Cardiac muscle cell (in vitro differentiated cells and primary cell): ENCODE measurements around the gene PAAF1. TPM values are rescaled to one million over a fixed set of nuclear protein-coding genes. Genes with fewer than 3 reads are reported as not detected.

ENCODE experiments used
- DNase-seq, 2 donors: peaks; one replicate each; pipeline versions ENCODE4 v3.0.0 to v3.0.0-alpha.2; 2010 to 2017; ENCODE audit warnings: low read depth in 1 of 2, low spot score in 1 of 2
- H3K27ac ChIP-seq: fragments of 200-600 bp; sonication (generic); 2 replicates; pipeline ENCODE4 v1.5.1; 2016
- H3K27me3 ChIP-seq: fragments of 200-600 bp; sonication (generic); 2 replicates; pipeline ENCODE4 v1.6.0; 2016; ENCODE audit warnings: control low read depth
- H3K36me3 ChIP-seq: fragments of 200-600 bp; sonication (generic); 2 replicates; pipeline ENCODE4 v1.5.1; 2016; ENCODE audit warnings: control low read depth
- H3K4me1 ChIP-seq: fragments of 200-600 bp; sonication (generic); 2 replicates; pipeline ENCODE4 v1.8.1; 2017; ENCODE audit warnings: low read depth, mild to moderate bottlenecking, mixed run types
- H3K4me3 ChIP-seq: fragments of 200-600 bp; sonication (generic); 2 replicates; pipeline ENCODE4 v1.5.1; 2016; ENCODE audit warnings: mild to moderate bottlenecking
- H3K9me3 ChIP-seq: fragments of 200-600 bp; sonication (generic); 2 replicates; pipeline ENCODE4 v1.5.1; 2017; ENCODE audit warnings: low read depth, mild to moderate bottlenecking, control low read depth
- polyA plus RNA-seq: library from polyadenylated mRNA; unstranded; fragments of >200 nt; fragmentation: Nextera tagmentation; extraction: Ambion mirVana; gene quantifications from 2 replicates; pipeline ENCODE4 v1.2.1, GENCODE V29; 2016
- total RNA-seq: library from RNA; depleted of rRNA; stranded (reverse); fragments of >200 nt; gene quantifications from 2 replicates; pipeline ENCODE4 v1.2.3, GENCODE V29; 2016
- TF ChIP-seq, protein P1 (sequence below): IDR thresholded peaks from 2 replicates; pipeline ENCODE4 v1.5.1; 2012; ENCODE audit warnings: low read depth, mild to moderate bottlenecking, low read length

The PAAF1 gene
- total and polyA plus RNA-seq, 2 experiments from 2014 or later, result 63.9 to 97.2 TPM

DNA sequence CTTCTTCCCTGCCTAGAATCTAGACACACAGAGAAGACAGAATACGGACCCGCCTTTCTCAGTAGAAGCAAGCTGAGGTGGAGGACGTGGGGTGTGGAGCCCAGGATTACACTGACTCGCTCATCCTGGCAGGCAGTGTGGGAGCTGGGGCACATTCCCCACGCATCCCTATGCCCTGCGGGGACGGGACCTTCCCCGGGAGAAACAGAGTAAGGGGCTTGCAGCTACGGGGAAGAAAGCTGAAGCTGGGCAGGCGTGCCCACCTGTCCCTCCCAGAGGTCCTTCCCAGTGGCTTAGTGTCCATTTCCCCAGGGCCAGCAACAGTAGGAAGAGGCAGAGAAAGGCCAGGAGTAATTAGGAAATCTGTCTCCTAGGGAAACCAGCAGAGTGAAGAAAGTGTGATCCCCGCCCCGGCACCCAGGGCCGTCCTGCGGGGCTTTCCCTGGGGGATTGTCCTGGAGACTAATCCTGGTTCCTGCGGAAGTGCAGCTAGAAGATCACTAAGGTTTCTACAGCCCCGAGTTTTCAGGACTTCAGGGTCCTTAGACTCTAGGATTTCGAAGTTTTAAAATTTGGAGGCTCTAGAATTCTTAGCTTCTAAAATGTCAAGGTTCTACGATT is 81.8 kb downstream of the PAAF1 start:
- no peak overlapping the region for H3K4me3 ChIP-seq
- DNase-seq, result no peak
- no peaks in the 10 kb centered on the region for H3K9me3 ChIP-seq
- H3K36me3 ChIP-seq, result no peaks in the 10 kb centered on the region
- TF ChIP-seq, protein P1, sequence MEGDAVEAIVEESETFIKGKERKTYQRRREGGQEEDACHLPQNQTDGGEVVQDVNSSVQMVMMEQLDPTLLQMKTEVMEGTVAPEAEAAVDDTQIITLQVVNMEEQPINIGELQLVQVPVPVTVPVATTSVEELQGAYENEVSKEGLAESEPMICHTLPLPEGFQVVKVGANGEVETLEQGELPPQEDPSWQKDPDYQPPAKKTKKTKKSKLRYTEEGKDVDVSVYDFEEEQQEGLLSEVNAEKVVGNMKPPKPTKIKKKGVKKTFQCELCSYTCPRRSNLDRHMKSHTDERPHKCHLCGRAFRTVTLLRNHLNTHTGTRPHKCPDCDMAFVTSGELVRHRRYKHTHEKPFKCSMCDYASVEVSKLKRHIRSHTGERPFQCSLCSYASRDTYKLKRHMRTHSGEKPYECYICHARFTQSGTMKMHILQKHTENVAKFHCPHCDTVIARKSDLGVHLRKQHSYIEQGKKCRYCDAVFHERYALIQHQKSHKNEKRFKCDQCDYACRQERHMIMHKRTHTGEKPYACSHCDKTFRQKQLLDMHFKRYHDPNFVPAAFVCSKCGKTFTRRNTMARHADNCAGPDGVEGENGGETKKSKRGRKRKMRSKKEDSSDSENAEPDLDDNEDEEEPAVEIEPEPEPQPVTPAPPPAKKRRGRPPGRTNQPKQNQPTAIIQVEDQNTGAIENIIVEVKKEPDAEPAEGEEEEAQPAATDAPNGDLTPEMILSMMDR, result no peak
- peaks cover 29% of the 10 kb centered on the region for H3K27me3 ChIP-seq
- H3K27ac ChIP-seq, result no peak overlapping the region
- no peaks in the 10 kb centered on the region for H3K4me1 ChIP-seq

DNA sequence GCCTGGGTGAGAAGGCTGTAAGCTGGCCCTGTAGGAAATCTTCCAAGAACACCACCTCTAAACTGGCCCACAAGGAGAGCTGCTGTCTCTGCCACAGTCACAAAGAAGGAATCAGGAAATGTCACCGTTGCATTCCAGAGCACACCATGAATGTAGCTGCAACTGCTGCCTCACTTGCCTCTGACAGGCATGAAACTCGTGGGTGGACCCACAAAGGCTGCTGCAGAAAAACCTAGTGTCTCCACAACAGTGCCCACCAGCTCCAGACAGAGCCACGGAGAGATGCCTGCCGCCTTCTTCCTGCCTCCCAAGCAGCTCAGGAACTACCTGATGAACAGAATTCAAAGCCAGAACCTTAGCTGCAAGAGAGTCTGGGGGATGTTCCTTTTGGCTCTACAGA is 84.5 kb downstream of the PAAF1 start:
- no peak for DNase-seq

DNA sequence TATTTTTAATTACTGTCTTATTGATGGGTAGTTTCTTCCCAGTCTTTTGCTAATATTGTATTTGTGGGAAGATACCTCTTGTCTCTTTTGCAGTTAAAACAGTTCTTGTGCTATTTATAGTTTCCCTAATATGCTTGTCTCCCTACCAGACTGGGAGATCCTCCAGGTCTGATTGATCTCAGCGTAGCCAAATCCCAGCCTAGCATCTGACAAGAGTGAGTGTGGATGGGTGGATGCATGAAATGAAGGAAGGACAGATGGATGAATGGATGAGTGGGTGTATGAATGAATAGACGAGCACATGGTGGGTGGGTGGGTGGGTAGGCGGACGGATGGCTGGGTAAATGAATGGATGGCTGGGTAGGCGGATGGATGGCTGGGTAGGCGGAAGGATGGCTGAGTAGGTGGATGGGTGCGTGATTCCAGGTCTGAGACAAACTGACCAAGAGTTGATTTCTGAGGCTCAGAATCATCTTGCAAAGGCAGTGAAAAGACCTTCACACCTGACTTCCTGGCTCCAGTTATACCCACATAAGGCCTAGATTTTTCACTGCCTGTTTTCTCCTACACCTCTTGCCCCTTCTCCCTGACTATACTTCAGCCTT is 85.4 kb downstream of the PAAF1 start:
- H3K27ac ChIP-seq, result no peak overlapping the region
- no peaks in the 10 kb centered on the region for H3K36me3 ChIP-seq
- no peaks in the 10 kb centered on the region for H3K4me1 ChIP-seq
- H3K27me3 ChIP-seq, result peaks cover 16% of the 10 kb centered on the region
- DNase-seq, result no peak
- no peaks in the 10 kb centered on the region for H3K9me3 ChIP-seq
- no peak overlapping the region for H3K4me3 ChIP-seq
- TF ChIP-seq, protein P1, result no peak

More for the DNA sequence above, 84.5 kb downstream of the PAAF1 start:
- no peak overlapping the region for H3K27ac ChIP-seq
- H3K4me3 ChIP-seq, result no peak overlapping the region
- H3K27me3 ChIP-seq, result peaks cover 23% of the 10 kb centered on the region
- no peaks in the 10 kb centered on the region for H3K4me1 ChIP-seq
- no peaks in the 10 kb centered on the region for H3K36me3 ChIP-seq
- no peaks in the 10 kb centered on the region for H3K9me3 ChIP-seq
- TF ChIP-seq, protein P1, result no peak

DNA sequence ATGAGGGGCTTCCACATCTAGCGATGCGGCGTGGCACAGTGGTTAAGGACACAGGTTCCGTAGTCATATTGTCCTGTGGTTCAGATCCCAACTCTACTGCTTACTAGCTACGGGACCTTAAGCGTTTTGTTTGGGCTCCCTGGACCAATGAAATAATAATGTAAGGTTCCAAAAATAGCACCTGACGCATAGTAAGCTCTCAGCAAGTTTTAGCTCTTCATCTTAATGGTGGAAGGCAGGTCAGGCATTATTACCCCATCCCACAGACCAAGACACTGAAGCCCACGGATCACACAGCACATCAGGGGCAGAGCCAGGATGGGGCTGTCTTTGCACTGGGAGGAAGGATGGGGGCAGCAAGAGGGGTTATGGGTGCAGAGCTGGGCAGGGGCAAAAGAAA is 87.1 kb downstream of the PAAF1 start:
- H3K9me3 ChIP-seq, result no peaks in the 10 kb centered on the region
- TF ChIP-seq, protein P1, result no peak
- no peaks in the 10 kb centered on the region for H3K27me3 ChIP-seq
- no peaks in the 10 kb centered on the region for H3K36me3 ChIP-seq
- DNase-seq, result no peak
- H3K4me1 ChIP-seq, result no peaks in the 10 kb centered on the region
- H3K27ac ChIP-seq, result no peak overlapping the region
- H3K4me3 ChIP-seq, result no peak overlapping the region

DNA sequence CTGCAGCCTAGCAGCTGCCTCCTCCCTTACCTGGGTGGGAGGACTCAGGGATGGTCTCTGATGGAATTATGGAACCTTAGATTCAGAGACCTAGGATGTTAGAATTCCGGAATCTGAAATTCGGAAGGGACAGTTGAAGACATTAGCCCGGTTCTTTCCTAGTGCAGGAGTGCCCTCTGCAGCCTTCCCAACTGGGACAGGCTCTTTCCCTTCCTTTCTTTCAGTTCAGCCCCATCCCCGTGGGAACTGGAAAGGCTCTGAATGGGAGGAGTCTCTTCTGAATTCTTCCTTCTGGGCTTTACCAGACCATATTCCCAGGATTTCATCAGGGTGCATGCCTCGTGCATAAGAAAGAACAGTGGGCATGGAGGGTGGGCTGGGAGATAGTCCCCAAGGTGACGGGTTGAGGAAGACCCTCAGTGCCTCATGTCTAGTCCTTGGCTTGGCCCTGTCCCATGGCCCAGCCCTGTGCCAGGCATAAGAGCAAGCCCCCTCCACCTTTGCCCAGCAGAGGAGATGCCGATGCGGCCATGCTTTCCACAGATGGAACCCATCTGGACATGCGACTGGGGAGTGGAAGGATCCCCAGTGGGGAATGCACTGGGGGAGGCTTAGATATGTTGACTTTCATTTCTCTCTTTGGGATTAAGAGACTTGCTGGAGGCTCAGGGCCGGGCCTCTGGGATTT is 88.4 kb downstream of the PAAF1 start:
- Histone ChIP-seq H3K27ac (no peak overlapping the region), H3K4me3 (no peak overlapping the region), H3K27me3 (no peaks in the 10 kb centered on the region), H3K4me1 (no peaks in the 10 kb centered on the region), H3K36me3 (no peaks in the 10 kb centered on the region), H3K9me3 (no peaks in the 10 kb centered on the region)
- TF ChIP-seq, protein P1, result no peak
- peak in 1 of 2 donors; percentile 21 for DNase-seq
